Measurements from ENCODE around the gene NID1. TPM values are rescaled to one million over a fixed set of nuclear protein-coding genes. Genes with fewer than 3 reads are reported as not detected.
"Not testable (repeated sequence)": the region's sequence is repeated elsewhere in the genome, so short reads cannot be mapped to it uniquely, and the experiment has no call there.

NID1 gene
- total RNA-seq, 1 donor from 2014 or later = 173 TPM

GRCh38 chr1:236096660-236097482 lies 32.0 kb upstream of the NID1 start:
- not testable (repeated sequence) for DNase-seq (ENCODE audit: low spot score)

GRCh38 chr1:236095705-236096520 lies 31.0 kb upstream of the NID1 start:
- DNase-seq (ENCODE audit: low spot score) = peak; percentile 65

GRCh38 chr1:236092899-236093298 lies 28.0 kb upstream of the NID1 start:
- DNase-seq (ENCODE audit: low spot score) = no peak

- DNase-seq (ENCODE audit: low spot score) = peak; percentile 60
These were observed 27.0 kb upstream of the NID1 start for GRCh38 chr1:236091933-236092318.

GRCh38 chr1:236090741-236091147 lies 25.9 kb upstream of the NID1 start:
- peak; percentile 39 for DNase-seq (ENCODE audit: low spot score)

- no peak for DNase-seq (ENCODE audit: low spot score)
These were observed 24.3 kb upstream of the NID1 start for GRCh38 chr1:236089046-236089773.

GRCh38 chr1:236086537-236086936 lies 21.6 kb upstream of the NID1 start:
- no peak for DNase-seq (ENCODE audit: low spot score)

GRCh38 chr1:236085545-236086159 lies 20.8 kb upstream of the NID1 start:
- no peak for DNase-seq (ENCODE audit: low spot score)

- DNase-seq (ENCODE audit: low spot score) = no peak
These were observed 19.5 kb upstream of the NID1 start for GRCh38 chr1:236084386-236084730.

GRCh38 chr1:236083650-236084385 lies 18.9 kb upstream of the NID1 start:
- DNase-seq (ENCODE audit: low spot score) = peak; percentile 77

- DNase-seq (ENCODE audit: low spot score) = no peak
These were observed 17.6 kb upstream of the NID1 start for GRCh38 chr1:236082526-236082925.

- no peak for DNase-seq (ENCODE audit: low spot score)
These were observed 16.8 kb upstream of the NID1 start for GRCh38 chr1:236081546-236082227.

- DNase-seq (ENCODE audit: low spot score) = no peak
These were observed 14.8 kb upstream of the NID1 start for GRCh38 chr1:236079703-236080102.

- DNase-seq (ENCODE audit: low spot score) = no peak
These were observed 14.1 kb upstream of the NID1 start for GRCh38 chr1:236078993-236079392.

GRCh38 chr1:236078077-236078476 lies 13.2 kb upstream of the NID1 start:
- not testable (repeated sequence) for DNase-seq (ENCODE audit: low spot score)

- no peak for DNase-seq (ENCODE audit: low spot score)
These were observed 11.0 kb upstream of the NID1 start for GRCh38 chr1:236075848-236076247.

GRCh38 chr1:236073307-236073897 lies 8.5 kb upstream of the NID1 start:
- DNase-seq (ENCODE audit: low spot score) = no peak

- DNase-seq (ENCODE audit: low spot score) = no peak
These were observed 7.1 kb upstream of the NID1 start for GRCh38 chr1:236072001-236072400.

GRCh38 chr1:236070753-236071152 lies 5.9 kb upstream of the NID1 start:
- no peak for DNase-seq (ENCODE audit: low spot score)

GRCh38 chr1:236069796-236070195 lies 4.9 kb upstream of the NID1 start:
- no peak for DNase-seq (ENCODE audit: low spot score)

Data from umbilical cord (tissue), 2 donors.